K562 (cell line): ENCODE data around the gene CORO6. TPM values are rescaled to one million over a fixed set of nuclear protein-coding genes. Genes with fewer than 3 reads are reported as not detected.

Experiments
- BRF2 ChIP-seq: IDR thresholded peaks from 3 replicates; pipeline ENCODE4 v1.6.1; 2011; ENCODE audit warnings: borderline replicate concordance, mild to moderate bottlenecking; ENCODE audit not compliant: insufficient read length, insufficient read depth
- CHD4 ChIP-seq: fragments of 200-600 bp; sonication (generic); IDR thresholded peaks from 3 replicates; pipeline ENCODE4 v1.6.1; 2012; ENCODE audit warnings: low read depth, mild to moderate bottlenecking, mixed read lengths, low read length, inconsistent platforms; ENCODE audit not compliant: insufficient read depth, insufficient replicate concordance, poor library complexity, severe bottlenecking
- CHD7 ChIP-seq: fragments of 200-600 bp; sonication (generic); IDR thresholded peaks from one replicate; pipeline ENCODE4 v1.6.1; 2012; ENCODE audit warnings: mild to moderate bottlenecking, low read depth, low read length, inconsistent platforms
- COPS2 ChIP-seq: fragments of 450-650 bp; conservative IDR thresholded peaks from 2 replicates; pipeline ENCODE4 v1.6.1; 2016; ENCODE audit warnings: mild to moderate bottlenecking, moderate library complexity
- ETV5 ChIP-seq: sonication (generic); formaldehyde crosslinking; IDR thresholded peaks from 2 replicates; pipeline ENCODE4 v1.4.0; 2020; ENCODE audit warnings: low read depth, mild to moderate bottlenecking, missing genetic modification reagents
- IRF1 ChIP-seq: sonication (generic); formaldehyde crosslinking; IDR thresholded peaks from 2 replicates; pipeline ENCODE4 v1.8.0; 2022; ENCODE audit warnings: missing genetic modification reagents, mild to moderate bottlenecking, borderline replicate concordance
- RBM15 ChIP-seq: fragments of 200-400 bp; formaldehyde crosslinking; IDR thresholded peaks from 2 replicates; pipeline ENCODE4 v1.6.1; 2018; ENCODE audit warnings: mild to moderate bottlenecking, low read length, moderate library complexity; ENCODE audit not compliant: insufficient read depth
- SMARCC2 ChIP-seq: fragments of 450-650 bp; IDR thresholded peaks from 2 replicates; pipeline ENCODE4 v1.6.1; 2017; ENCODE audit warnings: antibody characterized with exemption, moderate library complexity, mild to moderate bottlenecking, low read depth
- USF1 ChIP-seq: sonication (generic); formaldehyde crosslinking; IDR thresholded peaks from 2 replicates; pipeline ENCODE4 v1.9.0; 2022; ENCODE audit warnings: mild to moderate bottlenecking, missing genetic modification reagents
- ZFPM2 ChIP-seq: fragments of 250-450 bp; sonication (Bioruptor Pico); IDR thresholded peaks from 2 replicates; pipeline ENCODE4 v1.5.1; 2022; ENCODE audit warnings: mild to moderate bottlenecking
- ZNF146 ChIP-seq: IDR thresholded peaks from one replicate; pipeline ENCODE4 v1.6.1; 2018; ENCODE audit warnings: missing compliant biosample characterization; ENCODE audit not compliant: unreplicated experiment
- ZNF347 ChIP-seq: fragments of 450-650 bp; formaldehyde crosslinking; IDR thresholded peaks from 2 replicates; pipeline ENCODE4 v1.4.0; 2020; ENCODE audit warnings: low read depth, mild to moderate bottlenecking, moderate library complexity
- polyA plus RNA-seq, 8 experiments: library from polyadenylated mRNA; depleted of rRNA in 4 of 8; stranded (reverse) in 5 of 8; unstranded in 3 of 8; fragments of >200 nt; fragmentation: Nextera tagmentation in 2 of 8; fragmentation: Illumina TruSeq in 1 of 8; extraction: Ambion mirVana in 2 of 8; extraction: Trizol in 1 of 8; gene quantifications; 2 replicates each; pipeline versions ENCODE4 v1.2.1 to v1.2.3, GENCODE V29; 2011 to 2014; ENCODE audit warnings: inconsistent platforms in 1 of 8, missing spikeins in 1 of 8
- total RNA-seq, 7 experiments: library from RNA; depleted of rRNA in 6 of 7; stranded (reverse); fragments of >200 nt in 6 of 7; fragmentation: Illumina TruSeq in 2 of 7; extraction: Trizol in 2 of 7; gene quantifications; 2 replicates each; pipeline versions ENCODE4 v1.2.1 to v1.2.3, GENCODE V29; 2011 to 2021; ENCODE audit warnings: low replicate concordance in 1 of 7

The CORO6 gene
- total and polyA plus RNA-seq, 9 of the 15 experiments (the other 6 are each of a cell fraction or from before 2014, with no cell fraction given) = 0.04 to 11.9 (median 2.4) TPM

GRCh38 chr17:29568331-29569244 lies 54.1 kb downstream of the CORO6 start, which contains the start of gene TP53I13 (continued):
- no peak for TF ChIP-seq CHD4
- TF ChIP-seq ZNF146 (CRISPR knock-in tag) = no peak
- no peak for TF ChIP-seq IRF1 (CRISPR knock-in tag)
- no peak for TF ChIP-seq ZNF347
- TF ChIP-seq BRF2 = no peak
- TF ChIP-seq COPS2 = no peak
- no peak for TF ChIP-seq RBM15
- no peak for TF ChIP-seq ZFPM2 (CRISPR knock-in tag)
- TF ChIP-seq SMARCC2 = no peak
- no peak for TF ChIP-seq USF1 (CRISPR knock-in tag)
- TF ChIP-seq ETV5 (CRISPR knock-in tag) = no peak
- no peak for TF ChIP-seq CHD7
